Small intestine (tissue), 7 donors: ENCODE data around the gene TCAP. TPM values are rescaled to one million over a fixed set of nuclear protein-coding genes. Genes with fewer than 3 reads are reported as not detected.
A peak's percentile ranks its signal among the peaks of the same experiment; 100 is the strongest.

Experiments used
- DNase-seq, 2 donors: peaks; one replicate each; pipeline versions ENCODE4 v3.0.0 to v3.0.0-alpha.2; 2013
- FAIRE-seq: peaks from 2 replicates; lab custom pipeline; 2012; peaks lifted over from hg19 to GRCh38; lab: Jason Lieb, UNC
- H3K27ac ChIP-seq, 3 donors: one replicate each; pipeline ENCODE4 v1.5.1; 2013; ENCODE audit warnings: low read length in 2 of 3, mild to moderate bottlenecking in 2 of 3, control low read depth in 1 of 3, inconsistent platforms in 1 of 3, low read depth in 1 of 3, moderate library complexity in 1 of 3
- H3K27me3 ChIP-seq, 3 donors: one replicate each; pipeline ENCODE4 v1.6.1; 2013; ENCODE audit warnings: low read length in 3 of 3, inconsistent platforms in 1 of 3; ENCODE audit not compliant: control insufficient read depth in 3 of 3, insufficient read depth in 3 of 3
- H3K36me3 ChIP-seq, 3 donors: one replicate each; pipeline ENCODE4 v1.6.1; 2013; ENCODE audit warnings: low read length in 3 of 3, inconsistent platforms in 1 of 3, low read depth in 1 of 3, mild to moderate bottlenecking in 1 of 3, moderate library complexity in 1 of 3; ENCODE audit not compliant: control insufficient read depth in 3 of 3, insufficient read depth in 2 of 3
- H3K4me1 ChIP-seq, 3 donors: one replicate each; pipeline ENCODE4 v1.6.1; 2013; ENCODE audit warnings: low read length in 2 of 3, inconsistent platforms in 1 of 3, low read depth in 1 of 3, mild to moderate bottlenecking in 1 of 3, moderate library complexity in 1 of 3; ENCODE audit not compliant: control insufficient read depth in 3 of 3, insufficient read depth in 2 of 3
- H3K4me3 ChIP-seq, 3 donors: one replicate each; pipeline ENCODE4 v1.5.1; 2013; ENCODE audit warnings: low read length in 3 of 3, control low read depth in 1 of 3, inconsistent platforms in 1 of 3, low read depth in 1 of 3, mild to moderate bottlenecking in 1 of 3, moderate library complexity in 1 of 3
- H3K9me3 ChIP-seq, 2 donors: one replicate each; pipeline ENCODE4 v1.6.1; 2013; ENCODE audit warnings: low read depth in 1 of 2, low read length in 1 of 2; ENCODE audit not compliant: control insufficient read depth in 2 of 2, insufficient read depth in 1 of 2
- WGBS, 3 donors: extraction: QIAGEN DNeasy Blood & Tissue Kit; methylation state at CpG; one replicate each; pipeline ENCODE4 v1.1.7; 2013; 5-methylcytosine and 5-hydroxymethylcytosine counted together
- polyA plus RNA-seq, 4 donors: library from polyadenylated mRNA; stranded (reverse) in 3 of 4; unstranded in 1 of 4; fragments of 200-250 nt in 3 of 4; fragments of 120-200 nt in 1 of 4; gene quantifications; one replicate each; pipeline versions ENCODE4 v1.2.1 to v1.2.3, GENCODE V29; 2013
- donor health status: healthy with polysubstance abuse.
- donor health status: control.
- donor health status: control.
- donor health status: Bipolar disorder and iron deficiency.
- donor health status: healthy.

TCAP gene
- polyA plus RNA-seq, 4 donors = 0.85 to 27.6 (median 3.8) TPM

DNA sequence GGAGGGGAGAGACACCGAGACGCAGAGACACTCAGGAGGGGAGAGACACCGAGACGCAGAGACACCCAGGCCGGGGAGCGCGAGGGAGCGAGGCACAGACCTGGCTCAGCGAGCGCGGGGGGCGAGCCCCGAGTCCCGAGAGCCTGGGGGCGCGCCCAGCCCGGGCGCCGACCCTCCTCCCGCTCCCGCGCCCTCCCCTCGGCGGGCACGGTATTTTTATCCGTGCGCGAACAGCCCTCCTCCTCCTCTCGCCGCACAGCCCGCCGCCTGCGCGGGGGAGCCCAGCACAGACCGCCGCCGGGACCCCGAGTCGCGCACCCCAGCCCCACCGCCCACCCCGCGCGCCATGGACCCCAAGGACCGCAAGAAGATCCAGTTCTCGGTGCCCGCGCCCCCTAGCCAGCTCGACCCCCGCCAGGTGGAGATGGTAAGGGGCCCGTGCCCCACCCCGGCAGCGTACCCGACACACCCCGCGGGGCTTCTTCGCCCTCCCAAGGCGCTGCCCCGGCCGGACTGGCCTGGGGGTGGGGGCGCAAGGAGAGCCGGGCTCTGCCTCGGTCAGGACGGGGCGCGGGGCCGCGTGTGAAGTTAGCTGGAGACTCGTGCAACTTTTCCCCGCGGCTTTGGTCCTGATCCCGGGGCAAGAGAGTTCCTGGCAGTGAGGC lies 38.0 kb upstream of the TCAP start:
- DNase-seq (peak in 1 of 2 donors; percentile 34), FAIRE-seq (no peak)
- Histone ChIP-seq H3K9me3 (no peaks in the 10 kb centered on the region), H3K4me1 (peaks cover 2 to 57% (median 3%) of the 10 kb centered on the region in 3 donors), H3K27ac (peak overlapping the region; percentile 60 to 91 (median 85)), H3K27me3 (peaks cover 0 to 13% (median 12%) of the 10 kb centered on the region in 3 donors), H3K4me3 (peak overlapping the region; percentile 44 to 52 (median 48)), H3K36me3 (peaks cover 0 to 8% (median 0%) of the 10 kb centered on the region in 3 donors)
- WGBS, 3 donors = 2 to 12% (median 5%) methylated on average over 34 to 72 of the region's 72 CpGs

- peak overlapping the region; percentile 22 to 52 (median 48) for H3K4me3 ChIP-seq
- peaks cover 0 to 8% (median 0%) of the 10 kb centered on the region in 3 donors for H3K36me3 ChIP-seq
- peaks cover 0 to 13% (median 12%) of the 10 kb centered on the region in 3 donors for H3K27me3 ChIP-seq
- peak overlapping the region; percentile 60 to 91 (median 85) for H3K27ac ChIP-seq
- DNase-seq (peak; percentile 61 to 73), FAIRE-seq (no peak)
- no peaks in the 10 kb centered on the region for H3K9me3 ChIP-seq
- H3K4me1 ChIP-seq = peaks cover 2 to 63% (median 3%) of the 10 kb centered on the region in 3 donors
- WGBS, 3 donors = 15 to 48% (median 25%) methylated on average over 15 to 16 of the region's 16 CpGs
Measured at GRCh38 chr17:39627712-39628516, 37.2 kb upstream of the TCAP start.

DNA sequence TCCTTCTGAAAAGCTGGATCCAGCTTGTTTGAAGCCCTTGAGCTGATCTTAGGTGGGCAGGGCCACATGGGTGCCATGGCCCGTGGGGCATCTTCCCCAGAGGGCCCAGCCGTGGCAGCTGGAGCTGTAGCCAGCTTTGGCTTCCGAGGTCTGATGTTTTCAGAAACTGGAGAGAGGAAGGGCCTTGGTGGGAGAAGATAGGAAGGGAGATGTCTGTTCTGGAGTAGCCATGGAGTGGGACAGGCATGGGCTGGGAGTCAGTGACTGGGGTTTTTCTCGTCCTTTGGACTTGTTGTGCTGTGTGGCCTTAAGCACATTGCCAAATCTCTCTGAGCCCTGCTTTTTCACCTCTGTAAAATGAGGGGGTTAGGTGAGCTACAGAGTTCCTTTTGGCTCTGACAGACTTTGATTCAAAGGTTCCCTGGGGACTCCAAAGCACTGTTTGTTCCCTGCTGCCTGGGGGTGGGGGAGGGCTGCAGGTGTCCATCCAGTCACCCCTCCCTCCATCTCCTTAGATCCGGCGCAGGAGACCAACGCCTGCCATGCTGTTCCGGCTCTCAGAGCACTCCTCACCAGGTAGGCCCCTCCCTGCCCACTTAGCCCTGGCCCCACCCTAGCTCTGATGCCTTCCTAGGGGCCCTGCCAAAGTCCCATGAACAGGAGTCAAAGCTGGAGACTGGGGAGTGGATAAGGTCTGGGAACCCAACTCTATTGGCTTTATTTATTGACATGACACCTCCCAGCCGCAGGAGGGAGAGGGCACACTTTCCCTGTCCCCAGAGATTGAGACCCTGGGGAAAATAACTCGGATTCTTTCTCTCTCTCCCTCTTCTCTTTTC lies 36.3 kb upstream of the TCAP start:
- FAIRE-seq = no peak
- no peaks in the 10 kb centered on the region for H3K9me3 ChIP-seq
- H3K4me1 ChIP-seq = peaks cover 0 to 70% (median 3%) of the 10 kb centered on the region in 3 donors
- peak overlapping the region in 1 of 3 donors; percentile 4 for H3K4me3 ChIP-seq
- H3K27me3 ChIP-seq = peaks cover 0 to 13% (median 12%) of the 10 kb centered on the region in 3 donors
- WGBS, 3 donors = 19 to 47% (median 21%) methylated on average over 10 of the region's 10 CpGs
- peaks cover 0 to 11% (median 0%) of the 10 kb centered on the region in 3 donors for H3K36me3 ChIP-seq
- H3K27ac ChIP-seq = peak overlapping the region; percentile 60 to 91 (median 68)
- peak; percentile 67 to 96 for DNase-seq

- Histone ChIP-seq H3K9me3 (no peaks in the 10 kb centered on the region), H3K27ac (peak overlapping the region; percentile 60 to 91 (median 64)), H3K4me1 (peaks cover 0 to 75% (median 3%) of the 10 kb centered on the region in 3 donors), H3K27me3 (peaks cover 0 to 13% (median 12%) of the 10 kb centered on the region in 3 donors), H3K36me3 (peaks cover 0 to 15% (median 0%) of the 10 kb centered on the region in 3 donors), H3K4me3 (peak overlapping the region in 1 of 3 donors; percentile 3)
- 7 to 58% (median 23%) methylated on average over 3 of the region's 3 CpGs for WGBS, 3 donors
- FAIRE-seq = no peak
- peak in 1 of 2 donors; percentile 82 for DNase-seq
Measured at GRCh38 chr17:39629494-39629880, 35.7 kb upstream of the TCAP start.

- H3K9me3 ChIP-seq = no peaks in the 10 kb centered on the region
- no peak for DNase-seq
- peaks cover 0 to 13% (median 12%) of the 10 kb centered on the region in 3 donors for H3K27me3 ChIP-seq
- H3K4me1 ChIP-seq = peaks cover 0 to 77% (median 3%) of the 10 kb centered on the region in 3 donors
- peak overlapping the region; percentile 60 to 91 (median 64) for H3K27ac ChIP-seq
- H3K36me3 ChIP-seq = peaks cover 0 to 15% (median 0%) of the 10 kb centered on the region in 3 donors
- H3K4me3 ChIP-seq = peak overlapping the region in 1 of 3 donors; percentile 3
- FAIRE-seq = no peak
- 23 to 53% (median 27%) methylated on average over 12 of the region's 12 CpGs for WGBS, 3 donors
Measured at GRCh38 chr17:39629898-39630297, 35.3 kb upstream of the TCAP start.

DNA sequence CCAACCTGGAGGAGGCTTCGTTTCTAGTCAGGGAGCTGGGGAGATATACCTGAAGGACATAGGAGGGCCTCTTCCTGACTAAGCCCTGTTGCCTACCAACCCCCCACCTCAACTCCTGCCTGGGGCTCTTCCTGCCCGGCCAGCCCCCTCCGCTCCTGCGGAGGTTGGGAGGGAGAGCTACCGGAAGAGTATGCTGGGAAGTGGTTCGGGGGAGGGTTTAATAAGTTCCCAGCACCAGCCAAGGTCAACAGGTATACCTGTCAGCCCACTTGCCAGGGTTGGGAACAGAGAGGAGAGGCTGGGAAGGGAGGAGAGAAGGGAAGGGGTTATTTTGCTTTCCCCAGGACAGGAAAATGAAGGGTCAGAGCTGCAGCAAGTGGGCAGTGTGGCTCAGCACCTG lies 33.7 kb upstream of the TCAP start:
- DNase-seq (peak; percentile 60 to 71), FAIRE-seq (no peak)
- Histone ChIP-seq H3K36me3 (peaks cover 0 to 28% (median 0%) of the 10 kb centered on the region in 3 donors), H3K9me3 (no peaks in the 10 kb centered on the region), H3K27me3 (peaks cover 0 to 6% (median 5%) of the 10 kb centered on the region in 3 donors), H3K4me1 (peaks cover 0 to 69% (median 2%) of the 10 kb centered on the region in 3 donors), H3K27ac (peak overlapping the region; percentile 78 to 91 (median 90)), H3K4me3 (no peak overlapping the region)
- 2 to 20% (median 5%) methylated on average over 6 of the region's 6 CpGs for WGBS, 3 donors

- Histone ChIP-seq H3K27ac (peak overlapping the region; percentile 78 to 91 (median 90)), H3K4me3 (no peak overlapping the region), H3K4me1 (peaks cover 0 to 66% (median 0%) of the 10 kb centered on the region in 3 donors), H3K36me3 (peaks cover 0 to 29% (median 0%) of the 10 kb centered on the region in 3 donors), H3K9me3 (no peaks in the 10 kb centered on the region), H3K27me3 (peaks cover 0 to 4% (median 0%) of the 10 kb centered on the region in 3 donors)
- no peak for FAIRE-seq
- 13 to 34% (median 14%) methylated on average over 7 to 13 of the region's 13 CpGs for WGBS, 3 donors
- peak; percentile 83 to 97 for DNase-seq
Measured at GRCh38 chr17:39632153-39632941, 32.8 kb upstream of the TCAP start.
